ENCODE data around the gene KRT9. TPM values are rescaled to one million over a fixed set of nuclear protein-coding genes. Genes with fewer than 3 reads are reported as not detected.

KRT9 gene
- not detected in 5 replicates for total RNA-seq (2022; extraction: Qiagen RNA extraction; ENCODE audit: low read depth)

GRCh38 chr17:41571561-41572434 is at the start of gene KRT9:
TSS of gene KRT9 (minus strand) at chr17:41572059. CDS start at chr17:41571992, 67 bp downstream.

GRCh38 chr17:41612376-41613160 is 40.7 kb upstream of the KRT9 start, which contains the start of gene KRT16:
TSS of gene KRT16 (minus strand) at chr17:41612767. CDS start at chr17:41612688, 79 bp downstream.

GRCh38 chr17:41586863-41587495 is 15.1 kb upstream of the KRT9 start, which contains the start of gene KRT14:
TSS of gene KRT14 (minus strand) at chr17:41586895. CDS start at chr17:41586834, 61 bp downstream.

GRCh38 chr17:41518789-41519449 is 52.9 kb downstream of the KRT9 start, which contains the start of gene KRT15:
TSS of gene KRT15 (minus strand) at chr17:41518890. CDS start at chr17:41518827, 63 bp downstream.

Other genes with a start within 250 kb of the KRT9 start
- gene KRT33A, start 221.2 kb downstream of the KRT9 start, total RNA-seq (2022; extraction: Qiagen RNA extraction; ENCODE audit: low read depth): not detected in 5 replicates
- gene KRT33B, start 202.2 kb downstream of the KRT9 start, total RNA-seq (2022; extraction: Qiagen RNA extraction; ENCODE audit: low read depth): not detected in 5 replicates
- gene KRT34, start 189.8 kb downstream of the KRT9 start, total RNA-seq (2022; extraction: Qiagen RNA extraction; ENCODE audit: low read depth): 0.37 to 0.73 TPM (median 0.45 TPM) in 5 replicates
- 0.08 TPM in 1 of 5 replicates, not detected in the others for gene KRT31, start 174.5 kb downstream of the KRT9 start, total RNA-seq (2022; extraction: Qiagen RNA extraction; ENCODE audit: low read depth)
- not detected in 5 replicates for gene KRT37, start 147.5 kb downstream of the KRT9 start, total RNA-seq (2022; extraction: Qiagen RNA extraction; ENCODE audit: low read depth)
- gene KRT38, start 131.1 kb downstream of the KRT9 start, total RNA-seq (2022; extraction: Qiagen RNA extraction; ENCODE audit: low read depth): not detected in 5 replicates
- 0.13 TPM in 1 of 5 replicates, not detected in the others for gene KRT32, start 104.7 kb downstream of the KRT9 start, total RNA-seq (2022; extraction: Qiagen RNA extraction; ENCODE audit: low read depth)
- not detected in 5 replicates for gene KRT35, start 90.9 kb downstream of the KRT9 start, total RNA-seq (2022; extraction: Qiagen RNA extraction; ENCODE audit: low read depth)
- 0.07 TPM in 1 of 5 replicates, not detected in the others for gene KRT36, start 82.1 kb downstream of the KRT9 start, total RNA-seq (2022; extraction: Qiagen RNA extraction; ENCODE audit: low read depth)
- gene KRT13, start 66.4 kb downstream of the KRT9 start, total RNA-seq (2022; extraction: Qiagen RNA extraction; ENCODE audit: low read depth): 0.24 to 0.87 TPM (median 0.39 TPM) in 5 replicates
- gene KRT15, start 53.2 kb downstream of the KRT9 start, total RNA-seq (2022; extraction: Qiagen RNA extraction; ENCODE audit: low read depth): 2.7 to 4.0 TPM (median 3.2 TPM) in 5 replicates
- gene KRT19, start 43.8 kb downstream of the KRT9 start, total RNA-seq (2022; extraction: Qiagen RNA extraction; ENCODE audit: low read depth): 42.9 to 67.6 TPM (median 53.1 TPM) in 5 replicates
- 0.07 to 0.13 TPM in 2 of 5 replicates, not detected in the others for gene KRT14, start 14.8 kb upstream of the KRT9 start, total RNA-seq (2022; extraction: Qiagen RNA extraction; ENCODE audit: low read depth)
- gene KRT16, start 40.7 kb upstream of the KRT9 start, total RNA-seq (2022; extraction: Qiagen RNA extraction; ENCODE audit: low read depth): 0.64 to 1.8 TPM (median 1.3 TPM) in 5 replicates
- gene KRT17, start 52.5 kb upstream of the KRT9 start, total RNA-seq (2022; extraction: Qiagen RNA extraction; ENCODE audit: low read depth): 0.63 to 1.9 TPM (median 1.3 TPM) in 5 replicates
- gene EIF1, start 116.8 kb upstream of the KRT9 start, total RNA-seq (2022; extraction: Qiagen RNA extraction; ENCODE audit: low read depth): 1,141 to 1,532 TPM (median 1,312 TPM) in 5 replicates
- gene GAST, start 140.3 kb upstream of the KRT9 start, total RNA-seq (2022; extraction: Qiagen RNA extraction; ENCODE audit: low read depth): 0.42 TPM in 1 of 5 replicates, not detected in the others
- 1.1 to 2.3 TPM (median 1.5 TPM) in 5 replicates for gene HAP1, start 162.6 kb upstream of the KRT9 start, total RNA-seq (2022; extraction: Qiagen RNA extraction; ENCODE audit: low read depth)
- gene JUP, start 214.7 kb upstream of the KRT9 start, total RNA-seq (2022; extraction: Qiagen RNA extraction; ENCODE audit: low read depth): 91.7 to 132 TPM (median 123 TPM) in 5 replicates
- gene P3H4, start 239.9 kb upstream of the KRT9 start, total RNA-seq (2022; extraction: Qiagen RNA extraction; ENCODE audit: low read depth): 25.8 to 38.7 TPM (median 35.0 TPM) in 5 replicates
- 86.7 to 109 TPM (median 106 TPM) in 5 replicates for gene FKBP10, start 240.9 kb upstream of the KRT9 start, total RNA-seq (2022; extraction: Qiagen RNA extraction; ENCODE audit: low read depth)

All from A549 treated with GW870086 at 1 μM for 4 hours (cell line).